ENCODE results near the gene ATXN7L1.

ATXN7L1 gene

GRCh38 chr7:105786520-105787470 lies 89.6 kb downstream of the ATXN7L1 start:
- FAIRE-seq (no peak), DNase-seq (ENCODE audit: insufficient read length, low spot score) (no peak)

DNA sequence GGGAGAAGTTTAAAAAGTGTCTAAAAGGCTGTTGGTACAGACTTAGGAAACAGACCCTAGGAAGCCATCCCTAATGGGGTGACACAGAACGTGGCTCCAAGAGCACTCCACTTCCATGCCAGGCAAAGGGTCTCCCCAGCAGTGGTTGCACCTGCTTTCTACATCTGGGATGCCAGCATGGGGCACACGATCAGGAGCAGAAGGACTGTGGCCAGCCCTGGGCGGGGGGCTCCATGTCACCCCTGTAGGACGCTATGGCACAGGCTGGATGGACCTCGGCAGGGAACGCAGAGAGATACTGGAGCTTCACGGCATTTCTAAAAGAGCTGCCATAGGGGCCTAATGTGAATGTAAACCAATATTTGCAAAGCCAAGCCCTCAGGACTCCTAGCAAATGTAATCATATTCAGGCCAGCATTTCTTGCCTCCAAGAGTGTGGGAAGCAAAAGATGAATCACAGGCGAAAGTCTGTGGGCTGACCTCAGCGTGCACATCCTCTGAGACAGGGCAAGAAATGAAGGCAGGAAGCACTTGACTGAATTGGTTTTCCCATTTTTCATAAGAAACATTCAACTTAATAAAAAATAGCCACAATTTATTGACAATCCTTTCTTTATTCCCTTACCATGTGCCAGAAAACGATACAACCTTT lies 93.9 kb downstream of the ATXN7L1 start:
- DNase-seq (ENCODE audit: insufficient read length, low spot score): no peak
- no peak for FAIRE-seq

- FAIRE-seq (no peak), DNase-seq (ENCODE audit: insufficient read length, low spot score) (no peak)
These were observed 96.3 kb downstream of the ATXN7L1 start for GRCh38 chr7:105779856-105780780.

- DNase-seq (ENCODE audit: insufficient read length, low spot score): no peak
- FAIRE-seq: no peak
These were observed 97.4 kb downstream of the ATXN7L1 start for GRCh38 chr7:105778956-105779355.

DNA sequence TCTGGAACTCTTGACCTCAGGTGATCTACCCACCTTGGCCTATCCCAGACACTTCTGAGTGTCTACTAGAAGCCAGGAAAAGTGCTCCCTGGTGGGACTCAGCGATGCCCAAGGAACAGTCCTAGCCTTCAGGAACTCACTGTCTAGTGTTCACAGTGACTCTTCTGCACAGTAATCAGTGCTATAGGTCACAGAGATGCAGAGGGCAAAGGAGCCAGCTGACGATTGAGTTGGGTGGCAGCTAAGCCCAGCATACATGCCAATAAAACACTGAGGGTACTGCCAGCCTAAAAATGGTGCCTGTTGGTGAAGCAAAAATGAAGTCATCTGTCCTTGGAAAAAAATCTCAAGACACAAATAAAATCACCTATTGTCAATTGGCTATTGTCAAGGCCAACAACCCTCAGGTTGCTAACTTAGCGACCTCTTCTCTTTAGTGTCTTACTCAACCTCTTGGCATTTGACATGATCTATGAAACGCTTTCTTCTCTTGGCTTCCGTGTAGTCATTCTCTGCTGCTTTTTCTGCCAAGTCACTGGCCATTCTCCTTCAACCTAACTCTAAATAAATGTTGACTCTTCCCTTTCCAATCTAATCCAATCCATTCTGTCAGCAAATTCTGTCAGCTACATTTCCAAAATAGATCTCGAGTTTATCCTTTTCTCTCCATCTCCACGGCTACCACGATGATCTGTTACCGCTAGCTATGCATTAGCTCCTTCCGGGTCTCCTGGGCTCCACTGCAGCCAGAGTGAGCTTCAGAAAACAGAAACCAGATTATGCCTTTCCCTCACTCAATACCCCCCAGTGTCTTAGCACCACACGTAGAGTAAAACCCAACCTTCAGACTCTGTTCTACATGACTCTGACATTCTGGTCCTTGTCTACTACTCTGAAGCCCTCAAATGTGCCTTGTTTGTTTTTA lies 99.2 kb downstream of the ATXN7L1 start:
- FAIRE-seq (no peak), DNase-seq (ENCODE audit: insufficient read length, low spot score) (no peak)

GRCh38 chr7:105776068-105776790 lies 100.2 kb downstream of the ATXN7L1 start:
- DNase-seq (ENCODE audit: insufficient read length, low spot score): peak; percentile 86
- FAIRE-seq: peak; percentile 75

DNA sequence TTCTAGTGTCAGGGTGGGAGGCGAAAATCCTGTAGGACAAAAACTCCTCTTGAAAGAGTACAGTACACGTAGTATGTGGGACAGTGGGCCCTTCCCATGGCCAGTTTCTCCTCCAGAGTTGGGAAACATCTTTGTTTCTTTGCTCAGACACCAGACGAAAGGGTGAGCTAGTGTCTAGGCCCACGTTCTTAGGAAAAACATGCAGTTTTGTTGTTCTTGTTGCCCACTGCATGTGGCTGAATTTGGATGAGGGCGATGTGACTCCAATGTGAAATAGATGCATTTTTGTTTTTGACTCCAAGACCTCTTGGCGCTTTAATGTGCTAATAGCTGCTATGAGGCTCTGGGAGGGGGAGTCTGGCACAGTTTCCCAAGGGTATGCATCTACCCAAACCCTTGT lies 100.8 kb downstream of the ATXN7L1 start:
- no peak for FAIRE-seq

GRCh38 chr7:105773030-105773460 lies 103.4 kb downstream of the ATXN7L1 start:
- no peak for FAIRE-seq

More for the DNA sequence above, 100.8 kb downstream of the ATXN7L1 start:
- no peak for DNase-seq (ENCODE audit: insufficient read length, low spot score)

DNA sequence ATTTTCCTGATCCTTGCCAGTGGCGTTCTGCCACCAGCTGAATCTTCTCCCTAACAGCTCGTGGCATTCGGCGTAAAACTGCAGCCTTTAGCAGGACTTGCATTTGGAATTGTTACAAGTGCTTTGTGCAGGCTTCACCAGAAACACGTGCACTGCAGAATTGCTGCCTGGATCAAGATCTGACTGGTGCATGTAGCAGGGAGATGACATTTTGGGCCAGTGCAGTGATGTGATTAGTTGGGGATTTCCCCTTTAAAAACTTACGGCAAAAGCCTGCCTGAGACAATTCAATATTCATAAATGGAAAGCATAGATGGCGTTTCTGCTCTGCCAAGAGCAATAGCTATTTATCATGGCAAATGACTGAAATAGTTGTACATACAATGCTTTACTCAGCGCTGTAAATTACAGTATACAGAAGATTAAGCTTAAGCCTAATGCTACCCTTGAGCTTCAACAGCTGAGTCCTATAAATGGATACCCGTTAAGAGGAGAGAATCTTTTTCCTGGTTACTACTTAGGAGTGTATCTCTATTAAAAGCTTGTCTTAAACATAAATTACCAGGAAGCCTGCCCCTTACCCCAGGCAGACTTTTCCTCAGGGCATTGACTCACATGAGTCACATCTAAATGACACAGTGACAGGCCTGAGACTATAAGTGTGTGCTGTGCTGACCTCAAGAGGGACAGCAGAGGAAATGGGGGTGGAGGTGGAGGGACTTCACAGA lies 106.3 kb downstream of the ATXN7L1 start:
- DNase-seq (ENCODE audit: insufficient read length, low spot score) (peak; percentile 27), FAIRE-seq (no peak)

More at GRCh38 chr7:105773030-105773460, 103.4 kb downstream of the ATXN7L1 start:
- DNase-seq (ENCODE audit: insufficient read length, low spot score): no peak

- FAIRE-seq: no peak
- DNase-seq (ENCODE audit: insufficient read length, low spot score): no peak
These were observed 107.4 kb downstream of the ATXN7L1 start for GRCh38 chr7:105768898-105769507.

GRCh38 chr7:105768117-105768516 lies 108.3 kb downstream of the ATXN7L1 start:
- DNase-seq (ENCODE audit: insufficient read length, low spot score) (no peak), FAIRE-seq (no peak)

DNA sequence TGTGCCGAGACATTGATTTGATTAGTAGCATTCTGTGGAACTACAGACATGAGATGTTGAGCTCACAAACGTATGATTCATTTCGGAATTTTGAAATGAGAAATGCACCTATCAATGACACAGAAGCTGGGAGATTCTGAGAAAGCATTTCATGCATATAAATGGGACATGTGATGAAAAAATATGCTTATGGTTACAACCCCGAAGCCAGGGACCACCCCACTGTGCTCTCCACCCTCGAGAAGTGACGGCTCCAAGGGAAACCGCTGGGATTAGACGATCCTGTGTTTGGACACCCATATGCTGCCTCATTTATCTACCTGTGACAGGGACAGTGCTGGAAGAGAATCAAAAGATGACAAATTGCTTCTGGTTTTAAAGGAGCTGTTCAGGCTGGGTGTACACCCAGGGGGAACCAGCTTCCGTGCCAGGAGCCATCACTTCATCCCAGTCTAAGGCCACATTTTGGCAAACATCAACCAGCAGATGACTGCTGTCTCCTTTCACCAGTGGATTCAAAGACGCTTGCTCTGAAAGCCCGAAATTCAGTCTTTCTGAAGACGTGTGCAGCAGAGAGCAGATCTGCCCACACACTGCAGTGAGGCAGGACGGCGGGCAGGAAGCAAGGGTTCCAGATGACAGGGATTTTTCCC lies 109.9 kb downstream of the ATXN7L1 start:
- no peak for FAIRE-seq
- DNase-seq (ENCODE audit: insufficient read length, low spot score): no peak

- no peak for FAIRE-seq
- DNase-seq (ENCODE audit: insufficient read length, low spot score): no peak
These were observed 110.6 kb downstream of the ATXN7L1 start for GRCh38 chr7:105765846-105766245.

- FAIRE-seq: no peak
- DNase-seq (ENCODE audit: insufficient read length, low spot score): no peak
These were observed 111.9 kb downstream of the ATXN7L1 start for GRCh38 chr7:105764506-105764905.

DNA sequence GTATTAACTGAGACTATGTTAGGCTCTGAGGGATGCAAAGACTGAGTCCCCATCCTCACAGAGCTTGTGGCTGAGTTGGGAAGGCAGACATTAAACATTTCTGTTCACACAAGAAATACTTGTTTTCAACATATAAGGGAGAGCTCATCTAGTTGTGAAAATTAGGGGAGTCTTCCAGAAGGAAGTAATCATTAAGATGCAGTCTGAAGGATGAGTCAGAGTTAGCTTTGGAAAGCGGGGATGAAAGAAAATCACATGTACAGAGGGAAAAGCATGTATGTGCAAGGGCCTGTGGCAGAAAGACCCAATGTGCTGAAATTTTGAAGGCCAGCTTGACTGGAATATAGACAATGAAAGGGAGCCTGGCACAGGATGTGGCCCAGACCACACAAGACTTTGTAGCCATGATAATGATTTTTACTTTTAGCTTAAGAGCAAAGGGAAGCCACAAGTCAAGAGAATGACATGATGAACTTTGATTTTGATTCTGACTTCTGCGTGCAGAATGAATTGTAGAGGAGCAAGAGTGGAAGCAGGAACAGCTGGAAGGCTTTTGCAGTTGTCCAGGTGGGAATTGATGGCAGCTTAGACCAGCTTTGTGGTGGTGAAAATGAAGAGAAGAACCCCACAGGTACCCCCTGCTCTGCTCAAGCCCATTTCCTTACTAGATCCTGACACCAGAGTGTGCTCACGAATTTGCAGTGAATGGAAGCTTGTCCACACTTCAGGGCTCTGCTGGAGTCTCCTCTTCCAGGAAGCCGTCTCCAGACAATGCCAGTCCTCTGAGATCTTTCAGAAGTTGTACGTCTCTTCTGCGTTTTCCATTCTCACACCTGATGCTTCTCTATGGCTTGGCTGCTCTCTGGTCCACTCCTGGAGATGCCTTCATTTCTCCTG lies 115.6 kb downstream of the ATXN7L1 start:
- no peak for FAIRE-seq

More for the DNA sequence above, 115.6 kb downstream of the ATXN7L1 start:
- no peak for DNase-seq (ENCODE audit: insufficient read length, low spot score)
